GM21786 (cell line): ENCODE data around the gene STK32B.

Experiments
- ATAC-seq: cut with Tn5 transposase; IDR thresholded peaks from one replicate; pipeline ENCODE4 v1.9.1; 2021; ENCODE audit not compliant: unreplicated experiment

The STK32B gene

DNA sequence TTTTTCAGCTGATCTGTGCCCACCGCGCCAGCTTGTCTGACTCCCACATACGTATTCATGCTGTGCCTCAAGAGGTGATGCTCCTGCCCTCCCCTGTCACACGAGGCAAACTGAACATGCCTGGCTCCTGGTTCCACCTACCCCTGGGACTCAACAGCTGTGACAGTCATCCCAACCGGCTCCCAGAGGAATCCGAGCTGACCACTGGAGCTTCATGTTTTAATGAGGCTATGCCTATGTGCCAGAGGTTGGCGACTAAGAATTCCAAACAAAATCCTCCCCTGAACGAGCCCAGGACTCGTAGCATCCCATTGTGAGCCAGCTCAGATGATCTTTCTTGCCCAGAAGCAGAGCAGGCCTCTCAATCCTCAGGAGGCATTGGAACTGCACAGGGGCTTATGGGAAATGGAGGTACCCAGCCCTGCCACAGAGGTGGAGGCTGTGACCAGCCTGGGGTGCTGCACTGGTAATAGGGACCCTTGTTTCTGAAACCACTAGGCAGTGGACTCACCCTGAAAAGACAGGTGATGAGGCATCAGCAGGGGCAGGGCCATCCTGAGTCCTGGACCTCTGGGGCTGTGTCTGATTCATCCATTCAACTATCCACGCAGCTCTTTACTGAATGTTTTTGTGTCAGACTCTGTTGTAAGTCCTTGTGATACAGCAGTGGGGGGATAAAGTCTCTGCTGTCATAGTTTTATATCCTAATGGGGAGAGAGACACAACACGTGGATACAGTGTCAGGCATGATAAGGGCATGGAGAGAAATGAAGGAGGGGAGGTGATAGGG, 332.1 kb downstream of the STK32B start:
- no peak for ATAC-seq

DNA sequence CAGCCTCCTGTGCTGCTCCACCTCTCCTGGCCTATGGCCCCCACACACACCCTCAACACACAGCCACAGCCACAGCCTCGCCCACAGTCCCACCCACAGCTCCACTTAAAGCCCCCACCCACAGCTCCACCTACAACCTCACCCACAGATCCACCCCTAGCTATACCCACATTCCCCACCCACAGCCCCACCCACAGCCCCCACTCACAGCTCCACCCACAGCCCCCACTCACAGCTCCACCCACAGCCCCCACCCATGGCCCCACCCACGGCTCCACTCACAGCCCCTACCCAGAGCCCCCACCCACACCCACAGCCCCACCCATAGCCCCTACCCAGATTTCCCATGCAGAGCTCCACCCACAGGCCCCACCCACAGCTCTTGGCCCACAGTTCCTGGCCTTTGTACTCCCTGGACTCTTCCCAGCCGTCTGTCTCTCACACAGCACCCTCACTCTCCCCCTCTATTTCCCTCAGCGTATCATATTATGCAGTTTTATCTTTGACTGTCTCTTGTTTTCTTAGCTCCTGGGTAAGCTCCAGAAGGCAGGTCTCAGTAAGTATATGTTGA, 334.5 kb downstream of the STK32B start:
- no peak for ATAC-seq

DNA sequence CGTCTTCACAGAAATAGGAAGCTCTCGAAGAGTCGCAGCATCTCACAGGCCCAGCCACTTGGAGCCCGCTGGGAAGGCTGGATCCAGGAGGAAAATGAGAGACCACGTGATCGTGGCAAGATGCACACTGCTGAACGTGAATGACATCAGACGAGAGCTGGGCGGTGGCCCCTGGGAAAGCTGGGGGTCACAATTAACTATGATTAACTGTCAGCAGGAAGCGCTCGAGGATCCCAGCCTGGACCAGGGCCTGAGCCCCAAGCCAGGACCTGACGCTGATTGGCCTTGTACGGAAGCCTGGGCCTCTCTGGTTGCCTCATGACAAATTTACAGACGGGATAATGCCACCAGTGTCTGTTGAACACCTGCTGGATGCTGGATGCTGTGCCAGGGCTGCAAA, 335.6 kb downstream of the STK32B start:
- ATAC-seq: no peak

DNA sequence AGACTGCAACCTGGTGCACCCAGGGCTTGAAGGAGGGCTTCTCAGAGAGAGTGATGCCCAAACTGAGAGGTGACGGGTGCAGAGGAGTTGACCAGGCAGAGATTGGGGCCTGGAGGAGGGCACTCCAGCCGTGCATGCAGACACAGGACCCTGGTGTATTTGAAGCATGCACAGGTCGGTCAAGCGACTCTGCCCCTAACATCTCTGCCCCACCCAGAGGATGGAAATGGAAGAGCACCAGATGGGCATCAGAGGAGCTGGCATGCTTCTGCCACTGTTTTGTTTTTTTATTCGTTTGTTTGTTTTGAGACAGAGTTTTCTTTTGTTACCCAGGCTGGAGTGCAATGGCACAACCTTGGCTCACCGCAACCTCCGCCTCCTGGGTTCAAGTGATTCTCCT, 336.2 kb downstream of the STK32B start:
- ATAC-seq: no peak

DNA sequence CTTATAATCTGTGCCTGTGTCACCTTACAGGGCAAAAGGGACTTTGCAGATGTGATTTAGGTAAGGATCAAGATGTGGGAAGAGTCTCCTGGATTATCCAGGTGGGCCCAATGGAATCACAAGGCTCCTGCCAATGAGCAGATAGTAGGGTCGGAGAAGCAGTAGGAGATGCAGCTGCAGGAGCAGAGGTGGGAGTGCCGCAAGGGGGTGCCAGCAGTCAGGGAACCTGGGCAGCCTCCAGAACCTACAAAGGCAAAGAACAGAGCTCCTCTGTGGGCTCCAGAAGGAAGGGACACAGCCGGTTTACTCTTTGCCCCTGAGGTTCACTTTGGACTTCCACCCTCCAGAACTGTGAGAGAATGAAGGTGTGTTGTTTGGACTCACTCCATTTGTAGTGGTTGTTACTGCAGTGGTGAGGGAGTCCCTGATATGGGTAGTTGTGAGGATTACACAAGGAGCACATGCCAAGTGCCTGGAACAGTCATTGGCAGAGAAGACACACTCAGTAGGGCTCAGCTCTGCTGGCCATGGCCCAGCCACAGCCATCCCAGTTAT, 338.6 kb downstream of the STK32B start:
- no peak for ATAC-seq

DNA sequence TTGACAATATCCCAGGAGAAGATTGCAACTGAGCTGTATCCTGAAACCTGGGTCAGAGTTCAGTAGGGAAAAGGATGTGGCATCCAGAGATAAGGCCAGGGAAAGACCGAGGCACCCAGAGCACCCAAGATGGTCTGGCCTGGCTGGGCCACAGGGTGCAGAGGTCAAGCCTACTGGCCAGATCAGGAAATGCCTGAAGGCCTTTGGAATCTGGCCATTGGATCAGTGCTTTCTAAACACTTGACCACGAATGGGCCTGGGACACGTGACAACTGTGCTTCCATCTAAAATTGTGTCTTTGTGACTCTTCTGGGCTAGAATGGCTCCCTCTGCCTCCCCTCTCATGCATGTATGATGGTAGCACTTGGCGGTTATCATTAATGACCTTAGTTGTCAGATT, 340.2 kb downstream of the STK32B start:
- no peak for ATAC-seq

DNA sequence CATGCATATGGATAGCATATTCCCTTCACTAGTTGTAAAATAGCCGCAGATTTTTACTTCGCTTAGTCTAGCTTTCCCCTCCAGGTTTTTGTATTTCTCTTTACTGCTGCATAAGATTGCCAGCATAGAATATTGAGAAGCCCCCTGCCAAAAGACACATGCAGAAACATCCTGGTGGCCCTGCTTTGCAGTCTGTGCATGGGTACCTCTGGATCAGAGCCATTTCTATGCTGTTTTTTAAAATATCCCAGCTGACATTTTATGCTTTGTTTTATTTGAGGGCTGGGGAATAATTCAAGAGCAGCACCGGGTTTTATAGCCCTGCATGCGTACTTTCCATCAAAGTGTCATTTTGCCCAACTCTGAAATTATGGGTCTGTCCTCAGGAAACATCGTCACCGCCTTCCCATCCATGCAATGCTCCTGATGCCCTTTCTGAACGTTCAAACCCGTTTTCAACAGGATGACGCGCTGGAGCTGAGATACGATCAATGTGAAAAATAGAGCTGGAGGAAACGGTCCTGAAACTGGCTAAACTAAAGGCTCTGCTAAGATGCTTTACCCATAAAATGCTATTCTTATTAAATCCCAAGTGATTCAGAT, 342.7 kb downstream of the STK32B start:
- ATAC-seq: no peak

DNA sequence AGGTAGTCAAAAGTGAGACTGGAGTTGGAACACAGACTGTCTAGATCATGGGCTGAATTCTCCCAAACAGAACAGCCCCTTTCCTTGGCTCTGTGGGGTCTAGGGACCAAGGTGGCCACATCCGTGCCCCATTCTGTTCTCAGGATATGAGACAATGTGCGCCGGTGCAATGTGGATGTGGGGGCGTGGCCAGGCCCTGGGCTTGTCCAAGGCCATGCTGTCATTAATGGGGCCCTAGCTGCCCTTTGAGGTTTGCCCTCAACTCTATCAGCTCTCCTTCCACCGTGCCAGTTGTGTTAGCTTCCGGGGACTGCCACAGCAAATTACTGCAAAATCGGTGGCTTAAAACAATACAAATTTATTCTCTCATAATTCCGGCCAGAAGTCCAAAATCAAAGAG, 344.5 kb downstream of the STK32B start:
- no peak for ATAC-seq

DNA sequence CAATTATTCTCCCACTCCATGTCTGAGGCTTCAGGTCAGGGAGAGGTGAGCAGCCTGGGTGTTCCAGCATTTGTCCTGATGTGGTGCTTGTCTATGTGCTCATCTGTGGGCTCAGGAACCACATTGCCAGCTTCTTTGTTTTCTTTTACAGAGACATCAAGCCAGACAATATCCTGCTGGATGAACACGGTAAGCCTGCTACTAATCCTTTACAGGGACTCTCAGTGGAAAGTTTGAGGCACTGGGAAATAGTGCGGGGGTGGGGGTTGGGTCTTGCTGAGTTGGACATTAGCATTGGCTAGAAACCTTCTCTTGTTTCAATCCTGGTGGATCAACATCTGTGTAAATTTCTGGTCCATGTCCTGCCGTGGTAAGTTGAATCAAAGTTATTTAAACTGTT, 346.8 kb downstream of the STK32B start:
- no peak for ATAC-seq

DNA sequence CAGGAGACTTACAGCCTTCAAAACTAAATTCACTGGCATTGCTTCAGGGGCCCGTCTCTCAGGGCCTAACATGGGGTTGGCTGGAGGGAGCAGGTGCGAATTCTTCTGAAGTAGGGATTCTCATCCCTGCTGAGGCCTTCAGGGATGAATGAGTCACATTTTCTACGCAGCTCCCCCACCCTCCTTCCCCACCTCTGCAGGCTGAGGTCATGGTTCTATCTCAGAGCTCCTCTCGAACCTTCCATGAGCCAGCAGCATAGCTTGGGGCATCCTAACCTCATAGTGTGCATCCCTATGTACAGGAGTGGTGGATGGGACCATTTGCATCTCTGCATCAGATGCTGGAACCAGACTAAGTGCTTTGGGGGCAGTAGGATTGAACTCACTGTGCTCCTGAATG, 347.8 kb downstream of the STK32B start:
- no peak for ATAC-seq

DNA sequence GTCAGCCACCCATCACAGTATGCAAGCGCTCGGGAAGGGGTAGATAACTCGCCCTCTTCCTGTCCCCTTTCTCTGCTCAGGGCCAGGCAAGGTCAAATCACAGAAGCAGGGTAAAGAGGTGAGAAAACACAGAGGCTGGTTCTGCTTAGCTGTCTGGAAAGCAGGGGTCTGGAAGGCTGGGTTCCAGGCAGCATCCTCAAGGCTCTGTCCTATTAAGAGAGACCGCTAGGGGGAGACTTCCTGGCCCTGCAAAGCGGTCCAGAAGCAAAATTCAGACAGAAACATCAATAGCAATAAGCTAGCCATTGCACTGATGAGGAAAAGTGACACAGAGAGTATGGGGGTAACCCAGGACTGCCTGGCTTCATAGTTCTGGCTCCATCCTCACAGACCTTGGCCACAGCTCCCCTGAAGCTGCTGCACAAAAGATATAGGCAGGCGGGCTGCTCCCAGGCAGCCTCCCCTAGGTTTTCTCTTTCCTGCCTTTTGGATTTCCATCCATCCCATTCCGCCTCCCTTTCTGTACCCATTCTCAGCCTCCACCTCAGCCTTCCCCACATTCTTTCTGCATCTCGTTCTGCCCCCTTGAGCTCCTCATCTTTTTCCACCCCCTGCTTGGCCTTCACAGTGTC, 348.6 kb downstream of the STK32B start:
- ATAC-seq: no peak

DNA sequence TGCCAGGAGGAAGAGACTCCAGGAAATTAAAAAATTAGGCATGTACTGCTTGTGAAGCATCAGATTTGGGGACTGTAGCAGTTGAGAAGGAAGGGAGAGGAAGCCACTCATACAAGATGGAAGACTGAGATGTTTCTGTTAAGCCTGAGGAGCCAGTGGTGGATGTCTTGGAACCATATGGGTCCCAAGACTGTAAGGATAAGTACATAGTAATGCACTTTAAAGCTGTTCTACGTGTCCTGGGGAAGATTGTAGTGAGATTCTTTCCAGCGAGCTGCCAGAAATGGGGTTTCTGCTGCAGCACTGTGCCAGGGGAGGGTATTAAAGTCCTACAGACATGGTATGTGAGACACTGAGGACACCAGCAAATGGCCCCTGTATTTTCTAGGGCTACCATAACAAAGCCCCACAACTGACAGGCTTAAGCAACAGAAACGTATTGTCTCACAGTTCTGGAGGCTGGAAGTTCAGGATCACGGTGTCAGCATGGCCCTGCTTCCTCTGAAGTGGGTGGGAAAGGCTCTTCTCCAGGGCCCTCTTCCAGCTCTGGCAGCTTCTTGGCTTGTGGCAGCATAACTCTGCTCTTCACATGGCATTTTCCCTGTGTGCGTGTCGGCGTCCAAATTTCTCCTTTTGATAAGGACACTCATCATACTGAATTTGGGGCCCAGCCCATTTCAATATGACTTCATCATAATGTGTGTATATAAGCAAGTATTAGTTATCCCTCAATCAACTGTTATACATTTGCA, 352.6 kb downstream of the STK32B start:
- ATAC-seq: no peak

DNA sequence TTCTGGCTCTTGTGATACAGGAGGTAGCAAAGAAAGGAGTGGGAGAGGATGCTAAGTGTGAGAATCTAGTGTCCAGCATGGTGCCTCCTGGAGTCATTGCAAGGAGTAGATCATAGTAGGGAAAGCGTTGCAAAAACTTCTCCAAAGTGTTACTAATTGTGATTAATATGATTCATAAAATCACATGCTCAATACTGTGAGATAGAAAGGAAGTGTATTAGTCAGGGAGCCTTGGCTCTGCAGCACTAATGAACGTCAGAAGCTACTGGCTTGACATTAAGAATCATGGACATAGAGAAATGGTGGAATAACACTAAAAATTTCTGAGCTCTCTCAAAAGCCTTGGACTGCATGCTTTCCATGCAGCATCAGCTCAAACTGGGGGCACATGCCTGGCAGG, 358.0 kb downstream of the STK32B start:
- ATAC-seq: no peak

DNA sequence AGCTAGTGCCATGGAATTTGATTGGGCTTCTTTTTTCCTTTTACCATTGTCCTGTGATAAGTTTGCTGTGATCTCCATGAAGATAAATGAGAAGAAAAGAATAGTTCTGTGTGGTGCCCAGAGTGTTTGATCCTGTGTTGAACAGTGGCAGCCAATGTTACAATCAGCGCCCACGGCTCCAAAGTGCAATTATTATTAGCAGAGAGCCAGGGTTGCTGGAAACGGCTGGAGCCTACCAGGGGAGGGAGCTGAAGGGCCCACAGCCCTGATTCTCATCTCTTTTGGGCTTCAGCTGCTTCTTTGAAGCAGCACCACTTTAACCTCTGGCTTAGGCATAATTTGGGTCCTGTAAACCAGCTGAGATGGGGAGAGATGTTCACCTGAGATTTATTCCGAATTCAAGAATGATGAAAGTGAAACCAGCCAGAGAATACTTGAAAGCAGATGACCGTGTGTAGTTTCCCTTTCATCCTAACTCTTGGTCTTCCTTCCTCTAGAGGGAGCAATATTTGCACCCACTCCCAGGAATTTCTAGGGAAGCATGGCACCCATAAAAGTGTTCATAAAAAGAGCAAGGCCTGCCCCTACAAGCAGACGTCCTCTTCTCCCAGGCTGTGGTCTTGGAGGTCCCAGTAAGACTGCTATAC, 358.8 kb downstream of the STK32B start:
- ATAC-seq: no peak

DNA sequence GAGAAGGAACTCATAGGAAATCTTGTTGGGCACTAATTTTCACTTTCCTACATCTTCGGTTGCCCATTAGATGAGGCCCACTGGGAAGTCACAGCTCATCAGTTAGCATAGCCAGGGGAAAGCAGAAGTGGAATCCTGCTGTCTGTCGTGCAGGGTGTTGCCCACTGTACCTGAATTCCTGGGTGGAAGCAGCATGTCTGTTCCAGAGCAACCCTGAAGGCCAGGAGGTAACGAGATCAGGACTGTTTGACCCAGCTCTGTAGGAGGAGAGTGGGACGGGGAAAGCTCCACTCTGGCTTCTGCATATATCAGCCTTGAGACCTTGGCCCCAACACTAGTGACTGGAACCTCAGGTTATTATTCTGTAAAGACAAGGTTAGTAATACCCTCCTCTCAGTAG, 361.0 kb downstream of the STK32B start:
- no peak for ATAC-seq

DNA sequence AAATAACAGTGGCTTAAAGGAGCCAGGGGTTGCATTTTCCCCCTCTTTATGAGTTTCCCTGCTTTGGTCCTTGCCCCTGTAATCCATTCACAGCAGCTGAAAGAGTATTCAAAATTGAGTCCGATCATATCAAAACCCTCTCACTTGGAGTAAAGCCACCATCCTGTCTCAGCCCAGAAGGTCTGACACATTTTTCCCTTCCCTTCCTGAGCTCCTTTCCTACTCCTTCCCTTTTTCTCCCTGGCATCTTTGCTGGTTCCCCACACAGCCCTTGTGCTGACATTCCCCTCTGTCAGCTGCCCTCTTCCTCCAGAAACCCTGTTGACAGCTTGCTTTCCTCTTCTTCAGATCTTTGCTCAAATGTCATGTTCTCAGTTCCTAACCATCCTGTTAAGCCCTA, 361.5 kb downstream of the STK32B start:
- ATAC-seq: no peak

DNA sequence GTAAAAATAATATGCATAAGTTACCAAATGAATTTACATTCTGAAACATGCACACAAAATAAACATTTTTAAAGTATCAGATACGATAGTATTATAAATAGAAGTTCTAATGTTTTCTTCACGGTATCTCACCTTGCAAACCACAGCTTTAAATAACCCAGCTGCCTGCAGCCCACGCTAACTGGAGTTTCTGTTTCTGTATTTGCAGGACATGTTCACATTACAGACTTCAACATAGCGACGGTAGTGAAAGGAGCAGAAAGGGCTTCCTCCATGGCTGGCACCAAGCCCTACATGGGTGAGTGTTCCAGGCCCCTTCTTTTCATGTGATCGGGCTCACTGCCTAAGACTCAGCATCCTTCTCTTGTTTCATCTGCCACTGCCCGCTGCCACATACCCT, 365.4 kb downstream of the STK32B start:
- ATAC-seq: no peak

DNA sequence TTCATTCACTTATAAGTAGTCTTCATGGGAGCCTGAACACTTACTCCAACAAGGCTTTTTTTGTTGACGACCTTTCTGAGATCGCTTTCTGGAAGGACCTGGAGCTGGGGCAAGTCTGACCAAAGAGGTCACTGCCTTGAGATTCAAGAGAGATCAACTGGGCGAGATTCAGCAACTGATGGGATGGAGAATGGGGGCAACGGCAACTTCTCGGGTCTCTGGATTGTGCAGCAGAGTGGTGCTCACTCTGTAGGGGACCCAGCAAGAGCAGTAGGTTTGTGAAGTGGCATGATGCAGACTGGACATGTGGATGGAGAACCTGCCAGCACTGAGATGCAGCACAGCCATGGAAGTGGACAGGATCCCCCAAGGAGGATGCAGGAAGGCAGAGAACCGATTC, 369.0 kb downstream of the STK32B start:
- no peak for ATAC-seq

DNA sequence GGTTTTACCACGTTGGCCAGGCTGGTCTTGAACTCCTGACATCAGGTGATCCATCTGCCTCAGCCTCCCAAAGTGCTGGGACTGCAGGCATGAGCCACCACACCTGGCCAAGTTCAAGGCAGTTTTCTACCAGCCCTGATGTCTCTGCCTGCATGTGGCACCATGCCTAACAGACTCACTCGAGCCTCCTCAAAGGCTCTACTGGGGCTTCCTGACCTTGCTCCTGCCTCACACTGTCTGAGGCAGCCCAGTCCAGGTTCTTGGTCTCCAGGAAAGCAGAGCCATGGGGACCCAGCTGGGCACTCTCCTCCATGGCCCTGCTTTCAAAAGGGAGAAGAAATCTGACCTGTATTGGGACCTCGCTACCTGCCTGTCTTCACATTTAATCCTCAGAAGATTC, 370.1 kb downstream of the STK32B start:
- no peak for ATAC-seq

DNA sequence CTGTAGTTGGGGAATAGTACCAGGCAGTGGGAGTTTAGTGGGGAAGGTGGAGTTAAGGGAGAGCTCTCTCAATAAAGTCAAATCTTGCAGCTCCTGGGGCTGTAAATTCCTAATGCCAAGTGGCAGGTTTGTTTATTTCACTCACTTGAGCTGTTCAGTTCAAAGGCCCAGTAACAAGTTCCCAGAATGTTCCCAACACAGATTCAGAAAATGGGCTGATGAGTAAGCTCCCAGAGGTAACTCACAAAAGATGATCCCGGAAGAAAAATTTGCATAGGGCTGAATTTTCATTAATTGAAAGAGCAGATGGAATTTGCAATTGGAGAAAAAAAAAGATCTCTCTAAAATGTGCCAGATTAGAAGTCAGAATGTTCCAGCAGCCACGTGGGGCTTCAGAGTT, 370.9 kb downstream of the STK32B start:
- no peak for ATAC-seq

DNA sequence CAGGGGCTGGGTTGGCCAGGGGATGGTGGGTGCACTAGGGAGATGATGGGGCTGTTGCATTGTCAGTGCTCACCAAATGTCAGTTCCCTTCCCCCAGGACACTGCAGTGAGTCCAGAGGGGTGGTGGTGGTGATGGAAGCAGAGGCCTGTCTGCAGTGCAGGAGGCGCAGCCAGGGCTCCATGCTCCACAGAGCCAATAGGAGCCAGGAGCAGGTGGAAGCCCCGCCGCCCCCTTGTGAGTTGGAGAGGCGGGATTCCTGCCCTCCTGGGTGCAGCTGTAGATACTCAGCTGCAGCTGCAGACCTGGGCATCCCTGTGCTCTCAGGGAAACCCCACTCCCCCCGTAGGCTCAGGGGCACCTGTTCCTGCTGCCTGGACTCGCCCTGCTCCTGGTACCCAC, 372.4 kb downstream of the STK32B start:
- no peak for ATAC-seq
